ENCODE measurements around the gene FAM180B. TPM values are rescaled to one million over a fixed set of nuclear protein-coding genes. Genes with fewer than 3 reads are reported as not detected.

FAM180B gene
- total and polyA plus RNA-seq, 2 of the 13 experiments (the other 11 are each of a cell fraction or from before 2014, with no cell fraction given) = 0.40 to 1.0 TPM

DNA sequence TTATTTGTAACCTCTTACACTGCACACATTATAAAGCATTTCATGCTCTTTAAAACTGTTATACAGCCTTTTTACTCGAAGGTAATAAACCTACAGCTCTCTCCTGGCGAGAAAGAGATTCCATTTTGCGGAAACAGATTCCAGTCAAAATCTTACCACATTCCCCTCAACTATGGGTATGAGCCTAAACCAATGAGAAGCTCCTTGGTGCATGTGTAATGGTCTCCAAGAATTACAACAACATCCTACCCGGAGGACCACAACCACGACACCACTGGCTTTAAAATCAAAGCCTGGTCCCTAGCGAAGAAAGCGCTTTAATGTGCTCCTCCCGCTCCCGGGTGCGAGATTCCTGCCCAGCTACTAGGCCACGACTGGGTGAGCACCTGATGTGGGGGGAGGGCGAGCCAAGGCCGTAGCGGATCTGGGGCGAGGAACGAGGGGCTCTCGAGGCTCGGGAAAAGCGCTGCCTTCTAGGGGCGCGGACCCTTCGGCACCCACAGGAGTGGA lies 34.4 kb upstream of the FAM180B start (continued):
- TF ChIP-seq, protein P1, sequence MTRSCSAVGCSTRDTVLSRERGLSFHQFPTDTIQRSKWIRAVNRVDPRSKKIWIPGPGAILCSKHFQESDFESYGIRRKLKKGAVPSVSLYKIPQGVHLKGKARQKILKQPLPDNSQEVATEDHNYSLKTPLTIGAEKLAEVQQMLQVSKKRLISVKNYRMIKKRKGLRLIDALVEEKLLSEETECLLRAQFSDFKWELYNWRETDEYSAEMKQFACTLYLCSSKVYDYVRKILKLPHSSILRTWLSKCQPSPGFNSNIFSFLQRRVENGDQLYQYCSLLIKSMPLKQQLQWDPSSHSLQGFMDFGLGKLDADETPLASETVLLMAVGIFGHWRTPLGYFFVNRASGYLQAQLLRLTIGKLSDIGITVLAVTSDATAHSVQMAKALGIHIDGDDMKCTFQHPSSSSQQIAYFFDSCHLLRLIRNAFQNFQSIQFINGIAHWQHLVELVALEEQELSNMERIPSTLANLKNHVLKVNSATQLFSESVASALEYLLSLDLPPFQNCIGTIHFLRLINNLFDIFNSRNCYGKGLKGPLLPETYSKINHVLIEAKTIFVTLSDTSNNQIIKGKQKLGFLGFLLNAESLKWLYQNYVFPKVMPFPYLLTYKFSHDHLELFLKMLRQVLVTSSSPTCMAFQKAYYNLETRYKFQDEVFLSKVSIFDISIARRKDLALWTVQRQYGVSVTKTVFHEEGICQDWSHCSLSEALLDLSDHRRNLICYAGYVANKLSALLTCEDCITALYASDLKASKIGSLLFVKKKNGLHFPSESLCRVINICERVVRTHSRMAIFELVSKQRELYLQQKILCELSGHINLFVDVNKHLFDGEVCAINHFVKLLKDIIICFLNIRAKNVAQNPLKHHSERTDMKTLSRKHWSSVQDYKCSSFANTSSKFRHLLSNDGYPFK (CRISPR knock-in tag; IDR thresholded peaks at IDR 0.05; ENCODE audit: borderline replicate concordance) = peak; percentile 43; the same call in 1 of the 2 replicates
- TF ChIP-seq ZBTB21 (CRISPR knock-in tag; IDR thresholded peaks at IDR 0.05) (no peak), ADNP (CRISPR knock-in tag; IDR thresholded peaks at IDR 0.05) (no peak), JDP2 (CRISPR knock-in tag; IDR thresholded peaks at IDR 0.05; ENCODE audit: borderline replicate concordance) (no peak), SMAD9 (CRISPR knock-in tag; IDR thresholded peaks at IDR 0.05) (0 out of 2 replicates have a peak, but pooled peaks have one; percentile 58), FOSL2 (CRISPR knock-in tag; IDR thresholded peaks at IDR 0.05) (0 out of 2 replicates have a peak, but pooled peaks have one; percentile 5), ATM (IDR thresholded peaks at IDR 0.05; ENCODE audit: borderline replicate concordance) (no peak), ZNF839 (CRISPR knock-in tag; IDR thresholded peaks at IDR 0.05; ENCODE audit: borderline replicate concordance) (no peak; the same call in 1 of the 2 replicates), ZNF766 (CRISPR knock-in tag; IDR thresholded peaks at IDR 0.05; ENCODE audit: borderline replicate concordance) (0 out of 2 replicates have a peak, but pooled peaks have one; percentile 6), KDM3A (CRISPR knock-in tag; IDR thresholded peaks at IDR 0.05; ENCODE audit: low read depth) (0 out of 2 replicates have a peak, but pooled peaks have one; percentile 7), HDAC2 (CRISPR knock-in tag; IDR thresholded peaks at IDR 0.05) (0 out of 2 replicates have a peak, but pooled peaks have one; percentile 52), KMT2B (CRISPR knock-in tag; IDR thresholded peaks at IDR 0.05) (0 out of 2 replicates have a peak, but pooled peaks have one; percentile 39), ZNF160 (CRISPR knock-in tag; IDR thresholded peaks at IDR 0.05) (no peak), GFI1 (CRISPR knock-in tag; IDR thresholded peaks at IDR 0.05; ENCODE audit: borderline replicate concordance) (no peak), KDM2A (CRISPR knock-in tag; IDR thresholded peaks at IDR 0.05; ENCODE audit: borderline replicate concordance, low read depth) (0 out of 2 replicates have a peak, but pooled peaks have one; percentile 7)
- TF ChIP-seq, protein P2, sequence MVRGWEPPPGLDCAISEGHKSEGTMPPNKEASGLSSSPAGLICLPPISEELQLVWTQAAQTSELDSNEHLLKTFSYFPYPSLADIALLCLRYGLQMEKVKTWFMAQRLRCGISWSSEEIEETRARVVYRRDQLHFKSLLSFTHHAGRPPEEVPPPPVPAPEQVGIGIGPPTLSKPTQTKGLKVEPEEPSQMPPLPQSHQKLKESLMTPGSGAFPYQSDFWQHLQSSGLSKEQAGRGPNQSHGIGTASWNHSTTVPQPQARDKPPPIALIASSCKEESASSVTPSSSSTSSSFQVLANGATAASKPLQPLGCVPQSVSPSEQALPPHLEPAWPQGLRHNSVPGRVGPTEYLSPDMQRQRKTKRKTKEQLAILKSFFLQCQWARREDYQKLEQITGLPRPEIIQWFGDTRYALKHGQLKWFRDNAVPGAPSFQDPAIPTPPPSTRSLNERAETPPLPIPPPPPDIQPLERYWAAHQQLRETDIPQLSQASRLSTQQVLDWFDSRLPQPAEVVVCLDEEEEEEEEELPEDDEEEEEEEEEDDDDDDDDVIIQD (CRISPR knock-in tag; IDR thresholded peaks at IDR 0.05; ENCODE audit: low read depth) = no peak
- TF ChIP-seq, protein P3, sequence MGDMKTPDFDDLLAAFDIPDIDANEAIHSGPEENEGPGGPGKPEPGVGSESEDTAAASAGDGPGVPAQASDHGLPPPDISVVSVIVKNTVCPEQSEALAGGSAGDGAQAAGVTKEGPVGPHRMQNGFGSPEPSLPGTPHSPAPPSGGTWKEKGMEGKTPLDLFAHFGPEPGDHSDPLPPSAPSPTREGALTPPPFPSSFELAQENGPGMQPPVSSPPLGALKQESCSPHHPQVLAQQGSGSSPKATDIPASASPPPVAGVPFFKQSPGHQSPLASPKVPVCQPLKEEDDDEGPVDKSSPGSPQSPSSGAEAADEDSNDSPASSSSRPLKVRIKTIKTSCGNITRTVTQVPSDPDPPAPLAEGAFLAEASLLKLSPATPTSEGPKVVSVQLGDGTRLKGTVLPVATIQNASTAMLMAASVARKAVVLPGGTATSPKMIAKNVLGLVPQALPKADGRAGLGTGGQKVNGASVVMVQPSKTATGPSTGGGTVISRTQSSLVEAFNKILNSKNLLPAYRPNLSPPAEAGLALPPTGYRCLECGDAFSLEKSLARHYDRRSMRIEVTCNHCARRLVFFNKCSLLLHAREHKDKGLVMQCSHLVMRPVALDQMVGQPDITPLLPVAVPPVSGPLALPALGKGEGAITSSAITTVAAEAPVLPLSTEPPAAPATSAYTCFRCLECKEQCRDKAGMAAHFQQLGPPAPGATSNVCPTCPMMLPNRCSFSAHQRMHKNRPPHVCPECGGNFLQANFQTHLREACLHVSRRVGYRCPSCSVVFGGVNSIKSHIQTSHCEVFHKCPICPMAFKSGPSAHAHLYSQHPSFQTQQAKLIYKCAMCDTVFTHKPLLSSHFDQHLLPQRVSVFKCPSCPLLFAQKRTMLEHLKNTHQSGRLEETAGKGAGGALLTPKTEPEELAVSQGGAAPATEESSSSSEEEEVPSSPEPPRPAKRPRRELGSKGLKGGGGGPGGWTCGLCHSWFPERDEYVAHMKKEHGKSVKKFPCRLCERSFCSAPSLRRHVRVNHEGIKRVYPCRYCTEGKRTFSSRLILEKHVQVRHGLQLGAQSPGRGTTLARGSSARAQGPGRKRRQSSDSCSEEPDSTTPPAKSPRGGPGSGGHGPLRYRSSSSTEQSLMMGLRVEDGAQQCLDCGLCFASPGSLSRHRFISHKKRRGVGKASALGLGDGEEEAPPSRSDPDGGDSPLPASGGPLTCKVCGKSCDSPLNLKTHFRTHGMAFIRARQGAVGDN (CRISPR knock-in tag; IDR thresholded peaks at IDR 0.05) = no peak
- TF ChIP-seq, protein P4, sequence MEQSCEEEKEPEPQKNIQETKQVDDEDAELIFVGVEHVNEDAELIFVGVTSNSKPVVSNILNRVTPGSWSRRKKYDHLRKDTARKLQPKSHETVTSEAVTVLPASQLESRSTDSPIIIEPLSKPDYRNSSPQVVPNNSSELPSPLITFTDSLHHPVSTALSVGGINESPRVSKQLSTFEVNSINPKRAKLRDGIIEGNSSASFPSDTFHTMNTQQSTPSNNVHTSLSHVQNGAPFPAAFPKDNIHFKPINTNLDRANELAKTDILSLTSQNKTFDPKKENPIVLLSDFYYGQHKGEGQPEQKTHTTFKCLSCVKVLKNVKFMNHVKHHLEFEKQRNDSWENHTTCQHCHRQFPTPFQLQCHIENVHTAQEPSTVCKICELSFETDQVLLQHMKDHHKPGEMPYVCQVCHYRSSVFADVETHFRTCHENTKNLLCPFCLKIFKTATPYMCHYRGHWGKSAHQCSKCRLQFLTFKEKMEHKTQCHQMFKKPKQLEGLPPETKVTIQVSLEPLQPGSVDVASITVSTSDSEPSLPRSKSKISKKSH (CRISPR knock-in tag; IDR thresholded peaks at IDR 0.05; ENCODE audit: borderline replicate concordance) = 0 out of 2 replicates have a peak, but pooled peaks have one; percentile 57
- TF ChIP-seq, protein P5, sequence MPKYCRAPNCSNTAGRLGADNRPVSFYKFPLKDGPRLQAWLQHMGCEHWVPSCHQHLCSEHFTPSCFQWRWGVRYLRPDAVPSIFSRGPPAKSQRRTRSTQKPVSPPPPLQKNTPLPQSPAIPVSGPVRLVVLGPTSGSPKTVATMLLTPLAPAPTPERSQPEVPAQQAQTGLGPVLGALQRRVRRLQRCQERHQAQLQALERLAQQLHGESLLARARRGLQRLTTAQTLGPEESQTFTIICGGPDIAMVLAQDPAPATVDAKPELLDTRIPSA (CRISPR knock-in tag; IDR thresholded peaks at IDR 0.05; ENCODE audit: borderline replicate concordance) = no peak
